ENCODE results near the gene RPS3. TPM values are rescaled to one million over a fixed set of nuclear protein-coding genes. Genes with fewer than 3 reads are reported as not detected.
"Not testable (repeated sequence)": the region's sequence is repeated elsewhere in the genome, so short reads cannot be mapped to it uniquely, and the experiment has no call there.

Gene RPS3
- 1,000 to 10,000 TPM; 2,095 to 2,908 (median 2,543) TPM for polyA plus RNA-seq (ENCODE audit: insufficient read length in 4 of 4)

- DNase-seq (ENCODE audit: low read depth in 4 of 4, low spot score in 2 of 4) = peak; percentile 77 to 91 (median 83)
Observed at GRCh38 chr11:75399344-75400145, at the start of gene RPS3. Gene RPS3, plus strand, starts transcription at chr11:75399518. Its CDS starts 30 bp downstream, at chr11:75399548.

- DNase-seq (ENCODE audit: low read depth in 4 of 4, low spot score in 2 of 4) = no peak
Observed at GRCh38 chr11:75349521-75350116, 49.7 kb upstream of the RPS3 start.

DNA sequence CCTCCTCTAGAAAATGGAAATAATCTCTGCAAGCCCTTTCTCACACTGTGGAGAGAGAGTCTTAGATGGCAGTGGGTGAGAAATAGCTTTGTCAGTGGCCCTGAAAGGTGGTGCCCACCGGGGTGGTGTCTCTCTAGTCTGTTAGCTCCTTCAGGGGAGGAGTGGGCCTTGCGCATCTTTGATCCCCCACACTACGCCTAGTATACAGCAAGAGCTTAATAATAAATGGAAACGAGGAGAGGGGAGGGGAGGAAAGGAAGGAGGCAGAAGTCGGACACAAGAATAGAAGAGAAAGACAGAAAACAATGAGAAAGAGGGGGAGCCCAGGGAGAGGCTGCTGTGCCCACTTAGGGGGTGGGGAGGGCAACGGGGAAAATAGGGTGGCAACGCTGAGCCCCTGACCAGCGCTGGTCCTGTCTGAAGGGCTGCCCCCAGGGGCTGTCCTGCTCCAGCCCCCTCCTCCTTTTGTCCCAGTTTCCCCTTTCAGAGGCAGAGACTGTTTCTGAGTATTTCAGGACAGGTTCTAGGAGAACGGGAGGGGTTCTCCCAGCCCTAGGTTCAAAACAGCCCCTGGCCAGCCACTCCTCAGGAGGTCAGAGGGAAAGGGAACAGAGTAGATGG, 49.1 kb upstream of the RPS3 start:
- no peak for DNase-seq (ENCODE audit: low read depth in 4 of 4, low spot score in 2 of 4)

GRCh38 chr11:75350743-75351540, 48.4 kb upstream of the RPS3 start:
- DNase-seq (ENCODE audit: low read depth in 4 of 4, low spot score in 2 of 4) = no peak

DNA sequence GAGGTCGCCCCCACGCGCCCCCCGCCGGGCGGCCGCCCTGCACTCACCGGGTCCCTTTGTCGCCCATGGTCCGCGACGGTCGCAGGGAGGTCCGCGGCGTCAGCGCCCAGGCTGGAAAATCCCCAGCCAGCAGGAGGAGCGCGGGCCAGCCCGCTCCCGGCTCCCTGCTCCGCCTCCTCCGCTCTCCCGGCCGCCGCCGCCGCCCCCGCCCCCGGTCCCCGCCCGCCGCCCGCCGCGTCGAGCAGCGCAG, 47.9 kb upstream of the RPS3 start, which contains the start of gene ARRB1:
TSS of gene ARRB1 (minus strand) at position 121 of the 250 bp plus-strand sequence. CDS start at position 67, 54 bp downstream.
- DNase-seq (ENCODE audit: low read depth in 4 of 4, low spot score in 2 of 4) = no peak

GRCh38 chr11:75351791-75352587, 47.3 kb upstream of the RPS3 start:
- DNase-seq (ENCODE audit: low read depth in 4 of 4, low spot score in 2 of 4) = no peak

GRCh38 chr11:75352588-75353206, 46.6 kb upstream of the RPS3 start:
- DNase-seq (ENCODE audit: low read depth in 4 of 4, low spot score in 2 of 4) = no peak

DNA sequence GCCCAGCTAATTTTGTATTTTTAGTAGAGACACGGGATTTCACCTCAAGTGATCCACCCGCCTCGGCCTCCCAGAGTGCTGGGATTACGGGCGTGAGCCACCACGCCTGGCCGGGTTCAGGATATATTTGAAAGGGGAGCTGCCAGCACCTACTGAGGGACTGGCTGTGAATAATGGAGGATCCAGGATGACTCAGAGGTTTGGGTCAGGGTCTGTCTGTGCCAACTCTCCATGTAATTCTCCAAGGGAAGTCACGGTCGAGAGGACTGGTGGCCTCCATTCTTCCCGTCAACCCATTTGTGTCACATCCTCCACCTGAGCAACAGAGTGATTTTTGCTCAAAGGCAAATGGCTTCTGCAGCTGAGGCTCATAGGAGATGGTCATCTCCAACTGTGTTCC, 44.3 kb upstream of the RPS3 start:
- no peak for DNase-seq (ENCODE audit: low read depth in 4 of 4, low spot score in 2 of 4)

- DNase-seq (ENCODE audit: low read depth in 4 of 4, low spot score in 2 of 4) = no peak
Observed at GRCh38 chr11:75356613-75357012, 42.7 kb upstream of the RPS3 start.

GRCh38 chr11:75362285-75362684, 37.0 kb upstream of the RPS3 start:
- not testable (repeated sequence) for DNase-seq (ENCODE audit: low read depth in 4 of 4, low spot score in 2 of 4)

- no peak for DNase-seq (ENCODE audit: low read depth in 4 of 4, low spot score in 2 of 4)
Observed at GRCh38 chr11:75365711-75366181, 33.6 kb upstream of the RPS3 start.

DNA sequence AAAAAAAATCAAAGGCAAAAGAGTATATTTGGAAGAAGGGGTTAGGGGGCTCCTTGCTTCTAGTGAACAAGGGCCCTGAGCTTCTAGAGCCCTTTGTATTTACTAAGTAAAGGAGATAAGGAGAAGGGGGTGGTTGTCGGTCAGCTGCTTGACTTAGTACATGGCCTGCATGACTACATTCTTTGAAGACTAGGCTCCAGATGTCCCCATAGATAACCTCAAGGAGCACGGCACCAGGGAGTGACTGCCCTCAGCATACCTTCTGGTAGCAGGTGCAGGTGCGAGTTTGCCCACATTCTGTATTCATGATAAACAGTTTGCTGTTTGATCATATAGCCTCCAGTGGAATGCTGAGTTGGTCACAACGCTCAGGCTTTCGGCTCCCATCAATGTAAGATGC, 32.5 kb upstream of the RPS3 start:
- not testable (repeated sequence) for DNase-seq (ENCODE audit: low read depth in 4 of 4, low spot score in 2 of 4)

DNA sequence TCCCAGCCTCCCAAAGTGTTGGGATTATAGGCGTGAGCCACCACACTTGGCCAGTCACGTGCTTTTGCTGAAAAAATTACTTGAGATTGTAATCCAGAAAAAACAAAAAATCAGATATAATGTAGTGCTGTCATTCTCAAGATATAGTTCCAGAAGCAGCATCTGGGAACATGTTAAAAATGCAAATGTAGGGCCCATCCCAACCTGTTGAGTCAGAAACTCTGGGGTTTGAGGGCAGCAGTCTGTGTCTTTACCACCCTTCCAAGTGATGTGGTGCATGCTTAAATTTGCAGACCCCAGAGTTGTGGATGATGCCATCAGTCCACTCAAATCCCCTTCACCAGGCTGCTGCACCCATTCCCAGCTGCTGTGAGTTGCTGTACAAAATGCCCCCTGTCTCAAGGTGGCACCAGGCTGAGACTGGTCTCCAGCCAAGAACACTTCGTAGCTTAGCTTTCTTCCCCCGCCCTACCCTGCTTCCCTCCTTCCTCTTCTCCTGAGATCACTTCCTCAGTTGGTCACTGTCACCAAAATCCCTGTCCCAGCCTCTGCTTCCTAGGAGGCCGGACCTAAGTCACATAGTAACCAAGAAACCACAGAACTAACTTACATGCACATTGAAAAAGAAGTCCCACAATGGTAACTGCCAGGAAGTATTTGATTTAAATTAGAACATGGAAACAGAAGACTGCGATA, 29.6 kb upstream of the RPS3 start:
- DNase-seq (ENCODE audit: low read depth in 4 of 4, low spot score in 2 of 4) = no peak

GRCh38 chr11:75371949-75372876, 27.1 kb upstream of the RPS3 start:
- no peak for DNase-seq (ENCODE audit: low read depth in 4 of 4, low spot score in 2 of 4)

- no peak for DNase-seq (ENCODE audit: low read depth in 4 of 4, low spot score in 2 of 4)
Observed at GRCh38 chr11:75373201-75373600, 26.1 kb upstream of the RPS3 start.

DNA sequence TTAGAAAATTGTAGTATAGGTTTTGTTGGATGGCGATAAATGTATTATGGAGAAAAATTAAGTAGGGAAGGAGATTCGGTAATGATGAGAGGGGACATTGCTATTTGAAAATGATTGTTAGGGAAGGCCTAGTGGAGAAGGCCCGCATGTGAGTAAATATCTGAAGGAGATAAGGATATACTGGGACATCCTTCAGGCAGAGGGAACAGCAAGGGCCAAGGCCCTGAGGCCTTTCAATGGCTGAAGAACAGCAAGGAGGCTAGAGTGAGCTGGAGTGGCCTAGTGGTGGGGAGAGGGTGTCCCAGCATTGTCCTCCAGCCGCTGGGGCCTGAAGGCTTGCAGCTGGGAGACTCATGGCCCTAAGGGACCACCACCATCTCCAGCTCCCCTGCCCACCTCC, 24.7 kb upstream of the RPS3 start:
- no peak for DNase-seq (ENCODE audit: low read depth in 4 of 4, low spot score in 2 of 4)

GRCh38 chr11:75375626-75376025, 23.7 kb upstream of the RPS3 start:
- DNase-seq (ENCODE audit: low read depth in 4 of 4, low spot score in 2 of 4) = no peak

DNA sequence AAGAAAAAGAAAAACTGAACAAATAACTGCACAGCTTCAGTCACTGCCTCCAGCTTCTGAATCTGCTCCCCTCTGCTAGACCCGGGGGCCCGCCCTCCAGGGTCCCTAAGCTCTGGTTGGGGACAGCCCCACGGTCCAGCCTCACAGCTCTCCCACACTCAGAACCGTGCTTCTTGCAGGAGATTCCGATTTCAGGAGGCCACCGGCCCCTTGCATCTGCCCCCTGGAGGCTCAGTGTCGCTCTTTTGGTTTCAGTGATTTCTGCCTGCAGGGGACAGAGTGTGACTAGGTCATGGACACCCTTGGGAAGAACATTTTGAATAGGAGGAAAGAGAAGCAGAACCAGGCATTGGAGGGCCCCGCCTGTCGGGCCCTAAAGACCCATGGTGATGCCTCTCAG, 23.1 kb upstream of the RPS3 start:
- no peak for DNase-seq (ENCODE audit: low read depth in 4 of 4, low spot score in 2 of 4)

Measured in left renal cortex interstitium (tissue), 4 donors.